NCI-H748 (cell line): ENCODE measurements around the gene IBA57.
"Not testable (repeated sequence)": the region's sequence is repeated elsewhere in the genome, so short reads cannot be mapped to it uniquely, and the experiment has no call there.

Experiments used
- DNase-seq: peaks from one replicate; lab custom pipeline; 2025; ENCODE audit not compliant: unreplicated experiment; lab: John Stamatoyannopoulos, UW

IBA57 gene

DNA sequence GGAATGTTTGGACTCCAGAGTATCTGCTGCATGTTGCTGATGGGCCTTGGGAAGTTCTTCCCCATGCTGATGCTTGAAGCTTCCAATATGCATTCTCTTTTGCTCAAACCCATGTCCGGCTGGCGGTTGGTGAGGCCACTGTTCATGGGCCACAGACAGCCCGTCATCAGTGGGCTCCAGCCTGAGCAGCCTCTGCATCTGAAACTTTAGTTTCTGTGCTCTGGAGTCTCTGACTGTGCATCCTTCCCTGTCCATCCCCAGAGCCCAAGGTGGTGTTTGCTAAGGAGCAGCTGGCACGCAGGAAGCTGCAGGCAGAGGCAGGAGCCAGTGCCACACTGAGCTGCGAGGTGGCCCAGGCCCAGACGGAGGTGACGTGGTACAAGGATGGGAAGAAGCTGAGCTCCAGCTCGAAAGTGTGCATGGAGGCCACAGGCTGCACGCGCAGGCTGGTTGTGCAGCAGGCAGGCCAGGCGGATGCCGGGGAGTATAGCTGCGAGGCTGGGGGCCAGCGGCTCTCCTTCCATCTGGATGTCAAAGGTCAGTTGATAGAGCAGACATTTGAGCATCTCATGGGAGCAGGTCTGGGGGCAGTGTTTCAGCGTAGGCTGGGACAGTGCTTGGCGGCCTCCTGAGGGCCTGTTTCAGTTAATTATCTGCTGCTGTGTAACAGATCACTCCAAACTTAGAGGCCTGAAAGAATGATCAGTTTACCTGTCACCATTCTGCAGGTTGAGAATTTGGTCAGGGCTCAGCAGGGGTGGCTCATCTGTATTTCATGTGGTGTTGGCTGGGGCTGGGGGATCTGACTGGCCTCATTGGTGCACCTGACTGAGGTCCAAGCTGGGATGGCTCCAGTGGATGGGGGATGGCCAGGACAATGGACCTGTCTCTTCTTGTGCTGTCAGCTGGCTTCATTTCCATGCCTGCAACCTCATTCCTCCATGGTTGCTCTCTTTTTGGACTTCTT, 58.9 kb downstream of the IBA57 start:
- DNase-seq, result no peak

DNA sequence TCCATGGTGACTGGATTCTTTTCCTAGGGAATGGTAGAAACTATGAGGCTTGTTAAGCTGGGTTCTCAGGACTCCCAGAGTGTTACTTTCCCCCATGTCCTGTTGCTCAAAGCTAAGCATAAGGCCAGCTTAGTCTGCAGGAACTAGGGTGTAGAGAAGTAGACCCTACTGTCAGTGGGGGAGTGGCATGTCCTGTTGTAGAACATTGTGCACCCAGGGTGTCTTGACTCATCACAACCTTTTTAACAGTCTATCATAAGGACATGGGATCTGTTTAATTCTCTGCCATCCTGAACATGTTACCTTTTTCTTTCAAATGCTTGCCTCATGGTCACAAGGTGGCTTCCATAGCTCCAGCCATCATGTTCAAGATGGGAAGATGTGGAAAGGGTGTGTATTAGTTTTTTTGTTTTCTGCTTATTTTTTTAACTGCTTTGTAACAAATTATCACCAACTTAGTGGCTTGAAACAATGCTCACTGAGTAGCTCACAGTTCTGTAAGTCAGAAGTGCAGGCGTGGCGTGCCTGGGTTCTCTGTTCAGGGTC, 59.6 kb downstream of the IBA57 start:
- no peak for DNase-seq

DNA sequence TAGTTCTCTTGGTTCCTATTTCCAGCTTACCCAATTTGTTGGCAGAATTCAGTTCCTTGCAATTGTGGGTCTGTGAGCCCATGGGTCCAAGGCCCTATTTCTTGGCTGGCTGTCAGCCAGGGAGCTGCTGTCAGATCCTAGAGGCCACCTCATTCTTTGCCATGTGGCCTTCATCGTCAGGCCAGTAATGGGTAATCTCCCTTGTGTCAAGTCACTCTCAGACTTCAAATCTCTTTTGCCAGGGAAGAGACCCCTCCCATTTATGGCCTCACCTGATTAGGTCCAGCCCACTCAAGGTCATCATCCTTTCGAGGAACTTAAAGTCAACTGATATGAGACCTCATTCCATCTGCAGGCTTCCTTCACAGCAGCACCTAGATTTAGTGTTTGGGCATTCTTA, 60.1 kb downstream of the IBA57 start:
- DNase-seq, result no peak

DNA sequence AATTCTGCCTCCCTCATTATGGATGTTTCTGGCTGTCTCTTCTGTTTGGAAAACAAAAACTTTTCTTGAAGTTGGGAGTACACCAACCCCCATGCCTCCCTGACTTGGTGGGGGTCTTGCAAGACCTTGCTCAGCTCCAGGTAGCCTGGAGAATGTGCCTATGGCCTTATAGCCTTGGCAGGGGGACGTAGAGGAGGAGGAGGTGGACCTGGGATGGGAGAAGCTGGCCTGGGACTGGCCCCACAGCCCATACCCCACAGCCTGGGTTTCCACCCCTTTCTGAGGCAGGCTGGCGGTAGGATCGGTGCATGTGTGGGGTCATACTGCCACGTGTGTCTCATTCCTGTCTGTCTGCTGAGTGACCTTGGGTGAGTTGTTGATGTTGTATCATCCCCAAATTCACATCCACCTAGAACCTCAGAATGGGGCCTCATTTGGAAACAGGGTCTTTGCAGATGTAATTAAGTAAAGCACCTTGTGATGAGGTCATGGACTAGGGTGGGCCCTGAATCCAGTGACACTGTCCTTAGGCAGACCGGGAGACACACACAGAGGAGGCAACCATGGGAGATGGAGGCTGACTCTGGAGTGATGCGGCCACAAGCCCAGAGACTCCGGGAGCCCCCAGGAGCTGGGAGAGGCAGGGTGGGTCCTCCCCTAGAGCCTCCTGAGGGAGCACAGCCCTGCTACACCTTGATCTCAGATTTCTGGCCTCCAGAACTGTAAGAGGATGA, 60.7 kb downstream of the IBA57 start:
- DNase-seq, result no peak

DNA sequence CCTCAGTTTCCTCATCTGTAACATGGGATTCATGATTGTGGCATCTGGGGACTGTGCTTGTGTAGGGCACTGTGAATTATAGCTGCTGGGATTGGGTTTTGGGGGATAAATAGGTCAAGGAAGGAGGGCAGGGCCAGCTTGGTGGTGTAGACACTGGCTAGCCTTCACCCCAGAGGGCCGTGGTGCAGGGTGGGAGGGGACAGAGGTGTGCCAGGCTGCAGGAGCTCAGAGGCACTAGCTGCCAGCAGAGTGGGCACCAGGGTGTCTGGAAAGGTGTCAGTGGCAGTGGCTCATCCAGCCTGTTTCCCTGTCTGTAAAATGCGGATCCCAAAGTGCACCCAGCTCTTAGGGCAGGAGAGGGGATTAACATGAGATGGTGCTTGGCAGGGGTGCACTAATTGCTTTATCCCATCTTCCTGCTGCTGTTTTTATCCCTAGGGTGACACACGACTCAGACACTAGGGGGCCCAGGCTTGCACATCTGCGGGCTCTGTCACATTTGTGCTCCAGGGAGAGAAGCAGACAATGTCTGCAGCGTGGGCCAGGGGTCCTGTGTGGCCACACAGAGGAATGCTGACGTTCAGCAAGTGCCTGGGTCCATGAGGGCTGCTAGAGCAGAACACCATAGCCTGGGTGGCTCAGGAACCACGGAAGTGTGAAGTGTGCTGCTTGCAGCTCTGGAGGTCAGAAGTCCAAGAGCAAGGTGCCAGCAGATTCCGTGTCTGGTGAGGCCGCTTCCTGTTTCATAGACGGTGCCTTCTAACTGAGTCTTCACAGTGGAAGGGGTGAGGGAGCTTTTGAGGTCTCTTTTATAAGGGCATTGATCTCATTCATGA, 61.6 kb downstream of the IBA57 start:
- DNase-seq, result no peak

DNA sequence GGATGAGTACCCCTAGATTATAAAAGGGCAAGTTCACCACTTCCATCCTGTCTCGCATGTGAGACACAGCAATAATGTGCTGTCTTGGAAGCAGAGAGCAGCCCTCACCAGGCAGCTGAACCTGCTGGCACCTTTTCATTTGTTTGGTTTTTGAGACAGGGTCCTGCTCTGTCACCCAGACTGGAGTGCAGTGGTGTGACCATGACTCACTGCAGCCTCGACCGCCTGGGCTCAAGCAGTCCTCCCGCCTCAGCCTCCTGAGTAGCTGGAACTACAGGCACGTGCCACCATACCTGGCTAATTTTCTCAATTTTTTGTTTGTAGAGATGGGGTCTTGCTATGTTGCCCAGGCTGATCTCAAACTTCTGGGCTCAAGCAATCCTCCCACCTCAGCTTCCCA, 62.5 kb downstream of the IBA57 start:
- not testable (repeated sequence) for DNase-seq

DNA sequence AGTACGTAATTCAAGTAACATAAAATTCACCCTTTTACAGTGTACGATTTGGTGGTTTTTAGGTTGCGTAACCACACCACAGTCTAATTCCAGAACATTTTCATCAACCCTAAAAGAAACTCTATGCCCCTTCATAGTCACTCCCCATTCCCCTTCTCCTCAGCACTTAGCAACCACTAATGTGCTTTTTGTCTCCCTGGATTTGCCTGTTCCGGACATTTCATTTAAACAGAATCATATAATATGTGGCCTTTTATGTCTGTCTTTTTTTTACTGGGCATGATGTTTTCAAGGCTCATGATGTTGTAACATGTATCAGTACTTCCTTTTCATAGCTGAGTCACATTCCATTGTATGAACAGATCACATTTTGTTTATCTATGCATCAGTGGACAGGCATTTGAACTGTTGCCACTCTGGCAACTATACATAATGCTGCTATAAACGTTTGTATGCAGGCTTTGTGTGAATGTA, 63.0 kb downstream of the IBA57 start:
- no peak for DNase-seq

DNA sequence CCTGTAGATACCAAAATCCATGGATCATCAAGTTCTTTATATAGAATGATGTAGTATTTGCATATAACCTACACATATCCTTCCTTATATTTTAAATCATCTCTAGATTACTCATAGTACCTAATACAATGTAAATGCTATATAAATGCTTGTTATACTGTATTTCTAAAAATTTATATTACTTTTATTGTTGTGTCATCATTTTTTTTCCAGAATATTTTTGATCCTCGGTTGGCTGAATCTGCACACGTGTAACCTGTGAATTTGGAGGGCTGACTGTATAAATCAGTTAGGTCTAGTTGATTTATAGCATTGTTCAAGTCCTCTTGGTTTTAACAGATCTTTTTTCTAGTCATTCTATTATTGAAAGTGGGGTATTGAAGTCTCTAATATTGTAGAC, 65.6 kb downstream of the IBA57 start:
- no peak for DNase-seq
